Right ventricle myocardium inferior (tissue), 1 donor: ENCODE measurements around the gene NIBAN1. TPM values are rescaled to one million over a fixed set of nuclear protein-coding genes. Genes with fewer than 3 reads are reported as not detected.
A peak's percentile ranks its signal among the peaks of the same experiment; 100 is the strongest.

ENCODE experiments used
- ATAC-seq: fragments of 200-7000 bp; cut with Tn5 transposase; one replicate; pipeline ENCODE4 v1.9.1; 2020; ENCODE audit warnings: mild to moderate bottlenecking, moderate library complexity
- DNase-seq: peaks from one replicate; pipeline ENCODE4 v3.0.0; 2021; ENCODE audit errors: missing footprints
- intact Hi-C: fragments of 100-400 bp; cut with DNase I; formaldehyde crosslinking; loops from one replicate; pipeline ENCODE4 v1.11.0; 2022
- total RNA-seq: library from RNA; stranded (reverse); fragmentation: NEBNext Ultra II Directional; extraction: Animal tissue kit (Norgen Biotek cat#: 25700); gene quantifications from one replicate; pipeline ENCODE4 v1.2.1, GENCODE V29; 2021
- donor health status: DM: no; HTN: yes; CAD: no; lungs with severe emphysema.

NIBAN1 gene
- total RNA-seq, 1 donor from 2014 or later, result 354 TPM

DNA sequence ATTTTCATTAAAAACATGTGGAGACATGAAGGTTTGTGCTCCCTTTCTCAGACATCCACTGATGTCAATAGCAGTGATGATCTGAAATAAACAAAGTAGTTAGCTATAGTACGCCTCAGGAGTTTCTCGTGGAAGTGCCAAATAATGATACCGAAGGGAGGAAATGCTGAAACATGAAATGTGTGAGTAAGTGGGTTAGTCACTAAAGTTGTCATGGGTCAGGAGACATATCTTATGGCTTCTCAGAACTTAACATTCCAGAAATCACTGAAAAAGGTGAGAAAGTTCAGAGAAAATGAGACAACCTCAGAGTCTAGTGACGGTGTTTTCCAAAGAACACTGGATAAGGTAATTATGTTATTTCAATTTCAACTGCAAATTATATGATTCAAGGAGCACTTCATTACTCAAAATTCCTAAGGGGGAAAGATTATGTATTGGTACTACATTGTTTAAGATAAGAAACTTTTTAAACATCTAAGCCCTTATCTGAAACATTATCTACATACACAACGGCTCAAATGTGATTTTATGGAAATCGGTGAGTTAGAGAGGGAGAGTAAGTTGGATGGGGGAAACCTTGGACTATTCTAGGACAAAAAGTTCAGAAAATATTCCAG is 20.6 kb downstream of the NIBAN1 start:
- intact Hi-C loops, result no loop called here
- no peak for ATAC-seq
- no peak for DNase-seq

DNA sequence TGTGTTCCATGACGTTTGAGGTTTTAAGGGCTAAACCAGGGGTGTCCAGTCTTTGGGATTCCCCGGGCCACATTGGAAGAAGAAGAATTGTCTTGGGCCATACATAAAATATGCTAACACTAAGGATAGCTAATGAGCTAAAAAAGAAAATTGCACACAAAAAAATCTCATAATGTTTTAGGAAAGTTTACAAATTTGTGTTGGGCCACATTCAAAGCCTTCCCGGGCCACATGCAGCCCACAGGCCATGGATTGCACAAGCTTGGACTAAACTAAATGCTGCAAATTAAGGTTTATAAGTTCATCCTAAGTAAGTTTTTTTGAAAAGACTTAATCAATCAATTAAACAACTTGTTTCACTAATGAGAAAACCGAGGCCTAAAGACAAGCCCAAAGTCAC is 21.9 kb downstream of the NIBAN1 start:
- no peak for ATAC-seq
- DNase-seq, result no peak
- intact Hi-C loops, result no loop called here

GRCh38 chr1:184951788-184952187 is 22.5 kb downstream of the NIBAN1 start:
- ATAC-seq (no peak), DNase-seq (no peak)
- intact Hi-C loops, result no loop called here

- no peak for ATAC-seq
- intact Hi-C loops, result no loop called here
- no peak for DNase-seq
These were observed 23.4 kb downstream of the NIBAN1 start for GRCh38 chr1:184950906-184951305.

DNA sequence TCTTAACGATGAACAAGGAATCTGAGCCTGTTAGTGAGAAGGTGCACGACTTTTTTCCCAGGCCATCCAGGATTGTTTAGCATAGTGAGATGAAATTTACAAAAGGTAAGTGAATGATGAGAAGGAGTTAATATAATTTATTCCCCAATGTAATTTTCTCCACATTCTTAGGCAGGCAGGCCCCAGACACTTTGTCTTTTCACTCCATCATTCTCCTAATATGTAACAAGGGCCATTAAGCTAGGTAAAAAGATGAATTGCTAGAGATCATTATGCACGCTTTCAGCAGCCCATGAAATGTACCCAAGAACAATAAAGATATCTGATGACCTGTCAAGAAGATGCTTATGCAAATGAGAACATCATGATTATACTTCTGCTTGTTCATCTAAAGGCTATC is 24.1 kb downstream of the NIBAN1 start:
- intact Hi-C loops, result no loop called here
- ATAC-seq, result no peak
- no peak for DNase-seq

DNA sequence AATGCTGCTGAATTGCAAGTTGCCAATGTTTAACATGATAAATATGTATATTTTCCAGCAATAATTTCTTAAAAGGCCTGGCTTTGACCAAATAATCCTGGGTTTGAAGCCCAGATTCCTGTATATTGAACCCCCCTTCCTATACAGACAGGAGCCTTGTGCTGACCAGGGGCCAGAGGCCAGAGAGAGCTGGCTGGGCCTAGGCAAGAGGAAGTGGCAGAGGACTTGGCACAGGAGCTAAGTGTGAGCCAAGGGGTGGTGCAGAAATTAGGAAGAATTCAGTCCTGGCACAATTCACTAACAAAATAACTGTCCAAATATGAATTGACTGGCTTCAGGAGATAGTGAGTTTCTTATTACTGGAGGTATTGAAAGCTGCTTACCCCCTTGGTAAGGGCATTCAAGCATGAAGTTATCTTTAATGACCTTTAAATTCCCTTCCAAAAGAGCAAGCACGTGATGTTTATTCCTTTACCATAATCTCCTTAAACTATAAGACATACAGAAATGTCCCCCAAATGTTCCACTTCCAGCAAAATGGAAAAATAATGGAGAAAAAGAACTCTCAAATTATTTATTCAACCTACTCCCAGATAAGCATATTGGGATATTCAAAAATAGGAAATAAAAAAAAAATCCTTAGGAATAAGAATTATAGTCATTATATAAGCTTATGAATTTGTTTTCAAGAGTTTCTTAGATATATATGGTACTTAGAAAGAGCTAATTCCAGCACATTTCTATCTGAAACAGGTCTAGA is 26.6 kb downstream of the NIBAN1 start:
- ATAC-seq (no peak), DNase-seq (peak; percentile 66)
- intact Hi-C loops, result no loop called here

GRCh38 chr1:184945678-184946412 is 28.5 kb downstream of the NIBAN1 start:
- DNase-seq, result no peak
- peak; percentile 78 for ATAC-seq
- intact Hi-C loops, result no loop called here

DNA sequence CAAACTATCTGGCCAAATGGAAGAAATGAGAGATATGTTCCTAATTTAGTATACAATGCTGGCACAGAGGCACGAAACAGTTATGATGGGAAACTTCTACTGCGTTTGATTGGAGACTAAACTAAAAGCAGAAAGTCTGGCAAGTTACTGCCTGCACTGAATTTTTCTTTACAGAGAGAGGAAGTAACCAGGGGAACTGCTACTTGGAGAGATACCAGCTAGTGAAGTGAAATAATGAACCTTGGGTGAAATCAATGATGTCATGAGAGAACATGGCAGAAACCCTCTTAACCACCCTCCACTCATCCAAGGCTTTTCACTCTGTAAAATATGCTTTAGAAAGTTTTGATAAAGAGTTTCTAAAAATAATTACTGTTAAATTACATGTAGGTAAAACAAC is 29.3 kb downstream of the NIBAN1 start:
- intact Hi-C loops, result no loop called here
- ATAC-seq (peak; percentile 51), DNase-seq (no peak)

GRCh38 chr1:184943998-184944397 is 30.3 kb downstream of the NIBAN1 start:
- ATAC-seq (no peak), DNase-seq (no peak)
- intact Hi-C loops, result no loop called here

DNA sequence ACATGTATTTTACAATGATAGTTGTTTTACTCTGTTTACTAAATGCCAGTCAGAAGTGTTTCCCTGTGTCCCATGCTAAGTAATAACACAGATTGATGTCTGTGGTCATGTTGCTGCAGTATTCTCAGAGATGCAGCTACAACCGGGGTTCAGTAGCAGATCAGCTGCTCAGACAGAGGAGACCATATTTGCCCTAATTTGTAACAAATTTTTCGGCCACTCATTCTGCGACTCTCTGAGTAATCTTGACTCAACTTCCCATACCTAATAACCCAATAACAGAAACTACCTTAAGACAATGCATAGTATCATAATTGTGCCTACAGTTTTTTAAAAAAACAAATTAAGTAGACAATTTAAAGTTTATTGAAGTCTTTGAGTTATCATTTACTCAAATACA is 32.6 kb downstream of the NIBAN1 start:
- no peak for DNase-seq
- intact Hi-C loops, result no loop called here
- no peak for ATAC-seq

DNA sequence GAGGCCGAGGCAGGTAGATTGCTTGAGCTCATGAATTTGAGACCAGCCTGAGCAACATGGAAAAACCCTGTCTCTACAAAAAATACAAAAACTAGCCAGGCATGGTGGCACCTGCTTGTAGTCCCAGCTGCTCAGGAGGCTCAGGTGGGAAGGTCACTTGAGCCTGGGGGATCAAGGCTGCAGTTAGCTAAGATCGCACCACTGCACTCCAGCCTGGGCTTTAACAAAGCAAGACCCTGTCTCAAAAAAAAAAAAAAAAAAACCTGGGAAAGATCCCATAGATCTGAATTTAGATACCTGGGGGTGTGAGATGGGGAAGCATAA is 32.9 kb downstream of the NIBAN1 start:
- intact Hi-C loops, result no loop called here
- ATAC-seq (no peak), DNase-seq (no peak)

DNA sequence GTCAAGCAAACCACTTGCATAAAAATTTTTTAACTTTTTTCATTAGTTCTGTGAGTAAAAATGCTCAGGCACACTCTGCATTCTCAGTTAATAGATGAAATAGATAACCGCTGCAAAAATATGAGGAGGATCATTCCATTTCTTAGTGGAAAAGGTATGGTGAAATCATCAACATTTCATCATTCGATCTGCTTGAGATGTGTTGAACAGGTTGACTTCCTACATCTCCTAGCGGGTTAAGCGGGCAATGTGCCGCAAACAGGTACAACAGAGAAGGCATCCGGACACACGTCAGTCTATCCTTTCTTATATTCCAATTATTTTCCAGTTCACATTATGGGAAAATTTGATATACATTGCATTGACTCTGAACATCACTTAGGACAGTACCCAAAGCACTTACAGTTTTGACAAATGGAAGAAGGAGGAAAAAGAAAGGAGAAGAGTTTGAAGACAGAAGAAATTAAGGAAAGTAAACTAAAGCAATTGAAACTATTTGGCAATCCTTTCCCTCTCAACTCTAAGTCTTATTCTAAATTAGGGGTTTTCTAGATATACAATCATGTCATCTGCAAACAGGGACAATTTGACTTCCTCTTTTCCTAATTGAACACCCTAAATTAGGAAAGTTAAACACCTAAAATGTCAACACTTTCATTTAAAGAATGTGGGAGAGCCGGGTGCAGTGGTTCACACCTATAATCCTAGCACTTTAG is 33.5 kb downstream of the NIBAN1 start:
- intact Hi-C loops, result no loop called here
- no peak for DNase-seq
- no peak for ATAC-seq

DNA sequence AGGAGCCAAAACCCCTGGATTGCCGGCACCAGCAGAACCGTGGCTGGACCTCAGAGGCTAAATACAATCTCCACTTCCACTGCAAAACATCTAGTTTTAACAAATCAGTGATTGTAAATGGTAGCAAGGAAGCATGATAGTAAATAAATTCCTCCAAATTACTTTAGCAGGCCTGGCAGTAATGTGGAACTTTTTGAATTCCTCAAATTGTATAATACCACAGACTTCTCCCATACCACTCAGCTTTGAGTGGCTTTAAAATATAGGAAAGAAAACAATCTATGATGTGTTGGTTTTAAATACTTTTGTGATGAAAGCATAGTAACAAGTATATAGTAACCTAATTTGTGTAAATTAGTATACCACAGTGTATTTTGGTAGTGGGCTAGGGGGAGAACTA is 34.1 kb downstream of the NIBAN1 start:
- ATAC-seq (no peak), DNase-seq (no peak)
- intact Hi-C loops, result no loop called here

DNA sequence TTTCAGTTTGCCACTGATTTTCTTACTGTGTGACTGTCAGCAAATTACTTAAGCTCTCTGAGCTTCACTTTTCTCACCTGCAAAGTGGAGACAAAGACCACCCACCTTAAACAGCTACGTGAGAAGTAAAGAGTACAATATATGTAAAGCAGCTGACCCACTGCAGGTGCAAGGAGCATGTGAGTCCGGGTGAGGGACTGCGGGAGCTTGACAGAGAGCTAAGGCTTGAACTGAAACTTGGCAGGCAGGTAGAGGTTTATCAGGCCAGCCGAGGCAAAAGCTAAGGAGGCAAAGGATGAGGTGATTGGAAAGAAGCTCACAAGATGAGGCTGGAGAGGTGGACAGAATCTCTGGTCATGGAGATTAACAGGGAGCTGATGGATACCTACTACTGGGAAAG is 36.6 kb downstream of the NIBAN1 start:
- intact Hi-C loops, result no loop called here
- DNase-seq (no peak), ATAC-seq (no peak)

DNA sequence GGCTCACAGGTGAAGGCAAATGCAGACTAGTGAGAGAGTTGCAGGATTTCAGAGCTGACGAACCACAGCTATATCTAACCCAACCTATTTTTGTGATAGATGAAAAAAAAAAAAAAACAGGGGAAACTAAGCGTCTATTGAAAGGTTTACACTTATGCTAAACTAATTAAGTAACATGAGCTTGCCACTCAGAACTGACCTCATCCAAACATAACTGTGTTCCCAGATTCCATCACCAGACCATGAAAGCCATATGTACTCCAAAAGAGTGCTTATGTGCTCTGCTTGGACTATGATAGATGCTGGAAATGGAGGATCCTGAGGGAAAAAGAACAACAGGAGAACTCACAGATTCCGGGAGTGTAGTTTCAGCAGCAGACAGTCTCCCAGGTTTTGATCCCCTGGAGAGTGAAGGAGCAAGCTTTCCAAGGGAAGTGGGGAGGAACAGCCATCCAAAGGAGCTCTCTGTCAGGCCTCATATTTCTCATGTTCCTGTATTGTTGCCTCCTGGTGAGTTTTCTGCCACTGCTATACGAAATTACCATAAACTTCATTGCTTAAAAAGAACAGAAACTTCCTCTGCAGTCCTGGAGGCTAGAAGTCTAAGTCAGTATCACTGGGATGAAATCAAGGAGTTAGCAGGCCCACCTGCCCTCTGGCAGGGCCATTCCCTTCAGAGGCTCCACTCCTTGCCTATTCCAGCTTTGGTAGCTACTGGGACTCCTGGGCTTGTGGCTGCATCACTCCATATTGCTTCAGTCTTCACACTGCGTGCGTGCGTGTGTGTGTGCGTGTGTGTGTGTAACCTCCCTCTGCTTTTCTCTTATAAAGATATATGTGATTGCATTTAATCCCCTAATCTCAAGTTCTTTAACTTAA is 38.1 kb downstream of the NIBAN1 start:
- DNase-seq (no peak), ATAC-seq (peak; percentile 72)
- intact Hi-C loops, result no loop called here

- intact Hi-C loops, result no loop called here
- DNase-seq (no peak), ATAC-seq (no peak)
These were observed 40.4 kb downstream of the NIBAN1 start for GRCh38 chr1:184933944-184934343.

DNA sequence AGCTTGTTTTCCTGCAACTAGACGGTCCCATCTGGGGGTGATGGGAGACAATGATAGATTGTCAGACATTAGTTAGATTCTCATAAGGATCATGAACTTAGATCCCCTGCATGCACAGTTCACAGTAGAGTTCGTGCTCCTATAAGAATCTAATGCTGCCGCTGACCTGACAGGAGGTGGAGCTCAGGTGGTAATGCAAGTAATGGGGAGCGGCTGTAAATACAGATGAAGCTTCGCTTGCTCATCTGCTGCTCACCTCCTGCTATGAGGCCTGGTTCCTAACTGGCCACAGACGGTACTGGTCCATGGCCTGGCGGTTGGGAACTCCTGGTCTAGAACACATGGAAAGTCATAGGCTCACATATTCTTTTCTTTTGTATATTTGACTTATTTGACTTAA is 42.0 kb downstream of the NIBAN1 start:
- ATAC-seq, result no peak

DNA sequence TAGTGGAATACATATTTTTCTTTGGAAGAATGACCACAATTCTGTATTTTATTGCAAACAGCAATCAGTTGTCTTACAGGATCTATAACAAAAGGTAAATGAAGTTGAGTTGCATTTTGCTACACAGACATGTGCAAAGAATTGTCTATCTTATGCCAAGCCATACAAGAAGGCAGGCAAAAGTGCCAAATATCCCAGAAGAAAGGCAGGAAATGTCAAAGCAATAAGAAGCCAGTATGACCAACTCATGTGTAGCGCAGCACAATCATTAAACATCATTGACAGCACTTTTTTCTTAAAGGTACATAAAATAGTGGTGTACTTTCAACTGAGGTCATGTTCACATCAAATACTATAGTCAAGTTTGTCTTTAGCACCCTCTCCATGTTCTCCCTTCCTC is 42.7 kb downstream of the NIBAN1 start:
- ATAC-seq (no peak), DNase-seq (no peak)
- intact Hi-C loops, result no loop called here

More for the DNA sequence above, 42.0 kb downstream of the NIBAN1 start:
- intact Hi-C loops, result no loop called here
- no peak for DNase-seq

DNA sequence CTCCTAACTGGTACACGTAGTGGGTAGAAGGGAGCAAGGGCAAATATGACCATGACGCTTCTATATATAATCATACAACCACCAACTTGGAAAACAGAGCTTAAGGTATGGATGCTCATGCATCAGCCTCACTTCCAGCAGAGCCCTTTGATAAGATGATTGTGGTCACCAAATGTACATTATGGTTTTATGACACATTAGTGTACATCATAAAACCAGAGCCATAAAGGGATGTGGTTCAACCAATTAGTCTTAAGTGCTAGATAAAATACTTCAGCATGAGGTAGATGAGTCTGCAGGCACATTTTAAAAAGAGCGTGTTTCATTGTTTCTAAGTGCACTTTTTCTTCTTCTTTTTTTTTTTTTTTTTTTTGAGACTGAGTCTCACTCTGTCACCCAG is 43.7 kb downstream of the NIBAN1 start:
- intact Hi-C loops, result no loop called here
- no peak for DNase-seq
- peak; percentile 18 for ATAC-seq
